ENCODE data around the gene UBASH3A.

DNA sequence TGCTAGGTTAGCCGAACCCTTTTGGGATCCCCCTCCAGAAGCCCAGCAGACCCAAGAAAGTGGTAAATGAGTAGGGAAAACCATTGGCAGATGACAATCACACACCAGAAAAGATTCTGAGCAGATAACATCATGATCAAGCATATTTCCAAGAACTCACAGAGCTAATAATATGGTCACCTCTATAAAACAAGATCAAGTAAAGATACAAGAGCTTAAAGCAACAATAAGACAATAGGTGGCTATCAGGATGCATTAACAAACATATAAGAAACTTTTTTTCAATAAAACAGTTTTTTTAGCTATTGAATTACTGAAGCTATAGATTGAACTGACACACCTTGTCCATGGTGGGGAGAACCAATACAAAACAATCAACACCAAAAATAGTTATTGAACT, 29.0 kb downstream of the UBASH3A start:
- TF ChIP-seq, protein P1, sequence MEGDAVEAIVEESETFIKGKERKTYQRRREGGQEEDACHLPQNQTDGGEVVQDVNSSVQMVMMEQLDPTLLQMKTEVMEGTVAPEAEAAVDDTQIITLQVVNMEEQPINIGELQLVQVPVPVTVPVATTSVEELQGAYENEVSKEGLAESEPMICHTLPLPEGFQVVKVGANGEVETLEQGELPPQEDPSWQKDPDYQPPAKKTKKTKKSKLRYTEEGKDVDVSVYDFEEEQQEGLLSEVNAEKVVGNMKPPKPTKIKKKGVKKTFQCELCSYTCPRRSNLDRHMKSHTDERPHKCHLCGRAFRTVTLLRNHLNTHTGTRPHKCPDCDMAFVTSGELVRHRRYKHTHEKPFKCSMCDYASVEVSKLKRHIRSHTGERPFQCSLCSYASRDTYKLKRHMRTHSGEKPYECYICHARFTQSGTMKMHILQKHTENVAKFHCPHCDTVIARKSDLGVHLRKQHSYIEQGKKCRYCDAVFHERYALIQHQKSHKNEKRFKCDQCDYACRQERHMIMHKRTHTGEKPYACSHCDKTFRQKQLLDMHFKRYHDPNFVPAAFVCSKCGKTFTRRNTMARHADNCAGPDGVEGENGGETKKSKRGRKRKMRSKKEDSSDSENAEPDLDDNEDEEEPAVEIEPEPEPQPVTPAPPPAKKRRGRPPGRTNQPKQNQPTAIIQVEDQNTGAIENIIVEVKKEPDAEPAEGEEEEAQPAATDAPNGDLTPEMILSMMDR (IDR thresholded peaks at IDR 0.05), result no peak
- no peak for TF ChIP-seq POLR2A (IDR thresholded peaks at IDR 0.05)
